PC-3 (cell line): ENCODE data around the gene TTLL12.

Experiments used
- EZH2 ChIP-seq: fragments of 300-600 bp; sonication (generic); IDR thresholded peaks from one replicate; pipeline ENCODE4 v1.6.1; 2017; ENCODE audit warnings: antibody characterized with exemption, mild to moderate bottlenecking, low read length; ENCODE audit not compliant: unreplicated experiment
- EZH2phosphoT487 ChIP-seq: fragments of 300-600 bp; sonication (generic); IDR thresholded peaks from 2 replicates; pipeline ENCODE4 v1.6.1; 2018; ENCODE audit warnings: mild to moderate bottlenecking, antibody characterized with exemption, low read length, borderline replicate concordance
- TF ChIP-seq, protein P1 (sequence below): fragments of 300-600 bp; sonication (generic); conservative IDR thresholded peaks from 2 replicates; pipeline ENCODE4 v1.5.1; 2017; ENCODE audit warnings: antibody characterized with exemption, low read depth, mild to moderate bottlenecking, low read length

GRCh38 chr22:43205261-43205691 is 18.3 kb upstream of the TTLL12 start:
- TF ChIP-seq, protein P1, sequence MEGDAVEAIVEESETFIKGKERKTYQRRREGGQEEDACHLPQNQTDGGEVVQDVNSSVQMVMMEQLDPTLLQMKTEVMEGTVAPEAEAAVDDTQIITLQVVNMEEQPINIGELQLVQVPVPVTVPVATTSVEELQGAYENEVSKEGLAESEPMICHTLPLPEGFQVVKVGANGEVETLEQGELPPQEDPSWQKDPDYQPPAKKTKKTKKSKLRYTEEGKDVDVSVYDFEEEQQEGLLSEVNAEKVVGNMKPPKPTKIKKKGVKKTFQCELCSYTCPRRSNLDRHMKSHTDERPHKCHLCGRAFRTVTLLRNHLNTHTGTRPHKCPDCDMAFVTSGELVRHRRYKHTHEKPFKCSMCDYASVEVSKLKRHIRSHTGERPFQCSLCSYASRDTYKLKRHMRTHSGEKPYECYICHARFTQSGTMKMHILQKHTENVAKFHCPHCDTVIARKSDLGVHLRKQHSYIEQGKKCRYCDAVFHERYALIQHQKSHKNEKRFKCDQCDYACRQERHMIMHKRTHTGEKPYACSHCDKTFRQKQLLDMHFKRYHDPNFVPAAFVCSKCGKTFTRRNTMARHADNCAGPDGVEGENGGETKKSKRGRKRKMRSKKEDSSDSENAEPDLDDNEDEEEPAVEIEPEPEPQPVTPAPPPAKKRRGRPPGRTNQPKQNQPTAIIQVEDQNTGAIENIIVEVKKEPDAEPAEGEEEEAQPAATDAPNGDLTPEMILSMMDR = no peak
- TF ChIP-seq EZH2 = no peak
- no peak for TF ChIP-seq EZH2phosphoT487
